ENCODE data around the gene MLC1.

DNA sequence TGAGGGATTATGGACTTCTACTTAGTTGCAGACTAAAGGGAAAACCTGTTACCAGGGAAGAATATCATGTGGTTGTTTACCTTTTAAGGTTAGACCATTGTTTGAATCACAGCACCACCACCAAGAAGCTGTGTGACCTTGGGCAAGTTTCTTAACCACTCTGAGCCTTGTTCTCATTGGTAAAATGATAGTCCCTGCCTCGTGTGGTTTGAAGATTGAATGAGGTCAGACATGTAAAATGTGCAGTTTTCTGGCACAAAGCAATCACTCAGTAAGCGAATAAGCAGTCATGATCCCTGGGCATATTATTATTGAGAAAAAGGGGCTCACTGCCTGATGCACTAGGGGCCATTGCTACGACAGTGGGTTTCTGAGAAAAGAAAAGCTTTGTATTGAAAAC is 32.9 kb upstream of the MLC1 start:
- TF ChIP-seq CHD2 (IDR thresholded peaks at IDR 0.05; ENCODE audit: borderline replicate concordance, low read depth, low read length) (no peak), STAT3 (IDR thresholded peaks at IDR 0.05; ENCODE audit: low read depth, low read length) (no peak), EZH2 (IDR thresholded peaks at IDR 0.05; ENCODE audit: borderline replicate concordance, control insufficient read depth, low read depth, low read length) (no peak), NFIC (IDR thresholded peaks at IDR 0.05; ENCODE audit: low read depth, low read length) (no peak), RAD21 (IDR thresholded peaks at IDR 0.05; ENCODE audit: insufficient read depth, low read depth, low read length) (no peak)
- TF ChIP-seq, protein P1, sequence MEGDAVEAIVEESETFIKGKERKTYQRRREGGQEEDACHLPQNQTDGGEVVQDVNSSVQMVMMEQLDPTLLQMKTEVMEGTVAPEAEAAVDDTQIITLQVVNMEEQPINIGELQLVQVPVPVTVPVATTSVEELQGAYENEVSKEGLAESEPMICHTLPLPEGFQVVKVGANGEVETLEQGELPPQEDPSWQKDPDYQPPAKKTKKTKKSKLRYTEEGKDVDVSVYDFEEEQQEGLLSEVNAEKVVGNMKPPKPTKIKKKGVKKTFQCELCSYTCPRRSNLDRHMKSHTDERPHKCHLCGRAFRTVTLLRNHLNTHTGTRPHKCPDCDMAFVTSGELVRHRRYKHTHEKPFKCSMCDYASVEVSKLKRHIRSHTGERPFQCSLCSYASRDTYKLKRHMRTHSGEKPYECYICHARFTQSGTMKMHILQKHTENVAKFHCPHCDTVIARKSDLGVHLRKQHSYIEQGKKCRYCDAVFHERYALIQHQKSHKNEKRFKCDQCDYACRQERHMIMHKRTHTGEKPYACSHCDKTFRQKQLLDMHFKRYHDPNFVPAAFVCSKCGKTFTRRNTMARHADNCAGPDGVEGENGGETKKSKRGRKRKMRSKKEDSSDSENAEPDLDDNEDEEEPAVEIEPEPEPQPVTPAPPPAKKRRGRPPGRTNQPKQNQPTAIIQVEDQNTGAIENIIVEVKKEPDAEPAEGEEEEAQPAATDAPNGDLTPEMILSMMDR (IDR thresholded peaks at IDR 0.05 in 2 of 3, conservative IDR thresholded peaks at IDR 0.05 in 1 of 3; ENCODE audit: control insufficient read depth in 2 of 3, extremely low read depth in 1 of 3, insufficient read depth in 1 of 3, low read depth in 3 of 3, low read length in 3 of 3) = no peak
- TF ChIP-seq, protein P2, sequence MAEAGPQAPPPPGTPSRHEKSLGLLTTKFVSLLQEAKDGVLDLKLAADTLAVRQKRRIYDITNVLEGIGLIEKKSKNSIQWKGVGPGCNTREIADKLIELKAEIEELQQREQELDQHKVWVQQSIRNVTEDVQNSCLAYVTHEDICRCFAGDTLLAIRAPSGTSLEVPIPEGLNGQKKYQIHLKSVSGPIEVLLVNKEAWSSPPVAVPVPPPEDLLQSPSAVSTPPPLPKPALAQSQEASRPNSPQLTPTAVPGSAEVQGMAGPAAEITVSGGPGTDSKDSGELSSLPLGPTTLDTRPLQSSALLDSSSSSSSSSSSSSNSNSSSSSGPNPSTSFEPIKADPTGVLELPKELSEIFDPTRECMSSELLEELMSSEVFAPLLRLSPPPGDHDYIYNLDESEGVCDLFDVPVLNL (IDR thresholded peaks at IDR 0.05; ENCODE audit: low read depth, low read length) = no peak
- TF ChIP-seq, protein P3, sequence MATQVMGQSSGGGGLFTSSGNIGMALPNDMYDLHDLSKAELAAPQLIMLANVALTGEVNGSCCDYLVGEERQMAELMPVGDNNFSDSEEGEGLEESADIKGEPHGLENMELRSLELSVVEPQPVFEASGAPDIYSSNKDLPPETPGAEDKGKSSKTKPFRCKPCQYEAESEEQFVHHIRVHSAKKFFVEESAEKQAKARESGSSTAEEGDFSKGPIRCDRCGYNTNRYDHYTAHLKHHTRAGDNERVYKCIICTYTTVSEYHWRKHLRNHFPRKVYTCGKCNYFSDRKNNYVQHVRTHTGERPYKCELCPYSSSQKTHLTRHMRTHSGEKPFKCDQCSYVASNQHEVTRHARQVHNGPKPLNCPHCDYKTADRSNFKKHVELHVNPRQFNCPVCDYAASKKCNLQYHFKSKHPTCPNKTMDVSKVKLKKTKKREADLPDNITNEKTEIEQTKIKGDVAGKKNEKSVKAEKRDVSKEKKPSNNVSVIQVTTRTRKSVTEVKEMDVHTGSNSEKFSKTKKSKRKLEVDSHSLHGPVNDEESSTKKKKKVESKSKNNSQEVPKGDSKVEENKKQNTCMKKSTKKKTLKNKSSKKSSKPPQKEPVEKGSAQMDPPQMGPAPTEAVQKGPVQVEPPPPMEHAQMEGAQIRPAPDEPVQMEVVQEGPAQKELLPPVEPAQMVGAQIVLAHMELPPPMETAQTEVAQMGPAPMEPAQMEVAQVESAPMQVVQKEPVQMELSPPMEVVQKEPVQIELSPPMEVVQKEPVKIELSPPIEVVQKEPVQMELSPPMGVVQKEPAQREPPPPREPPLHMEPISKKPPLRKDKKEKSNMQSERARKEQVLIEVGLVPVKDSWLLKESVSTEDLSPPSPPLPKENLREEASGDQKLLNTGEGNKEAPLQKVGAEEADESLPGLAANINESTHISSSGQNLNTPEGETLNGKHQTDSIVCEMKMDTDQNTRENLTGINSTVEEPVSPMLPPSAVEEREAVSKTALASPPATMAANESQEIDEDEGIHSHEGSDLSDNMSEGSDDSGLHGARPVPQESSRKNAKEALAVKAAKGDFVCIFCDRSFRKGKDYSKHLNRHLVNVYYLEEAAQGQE (IDR thresholded peaks at IDR 0.05; ENCODE audit: low read depth, low read length) = no peak
- TF ChIP-seq, protein P4, sequence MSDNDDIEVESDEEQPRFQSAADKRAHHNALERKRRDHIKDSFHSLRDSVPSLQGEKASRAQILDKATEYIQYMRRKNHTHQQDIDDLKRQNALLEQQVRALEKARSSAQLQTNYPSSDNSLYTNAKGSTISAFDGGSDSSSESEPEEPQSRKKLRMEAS (IDR thresholded peaks at IDR 0.05; ENCODE audit: low read depth, low read length) = no peak
- TF ChIP-seq, protein P5, sequence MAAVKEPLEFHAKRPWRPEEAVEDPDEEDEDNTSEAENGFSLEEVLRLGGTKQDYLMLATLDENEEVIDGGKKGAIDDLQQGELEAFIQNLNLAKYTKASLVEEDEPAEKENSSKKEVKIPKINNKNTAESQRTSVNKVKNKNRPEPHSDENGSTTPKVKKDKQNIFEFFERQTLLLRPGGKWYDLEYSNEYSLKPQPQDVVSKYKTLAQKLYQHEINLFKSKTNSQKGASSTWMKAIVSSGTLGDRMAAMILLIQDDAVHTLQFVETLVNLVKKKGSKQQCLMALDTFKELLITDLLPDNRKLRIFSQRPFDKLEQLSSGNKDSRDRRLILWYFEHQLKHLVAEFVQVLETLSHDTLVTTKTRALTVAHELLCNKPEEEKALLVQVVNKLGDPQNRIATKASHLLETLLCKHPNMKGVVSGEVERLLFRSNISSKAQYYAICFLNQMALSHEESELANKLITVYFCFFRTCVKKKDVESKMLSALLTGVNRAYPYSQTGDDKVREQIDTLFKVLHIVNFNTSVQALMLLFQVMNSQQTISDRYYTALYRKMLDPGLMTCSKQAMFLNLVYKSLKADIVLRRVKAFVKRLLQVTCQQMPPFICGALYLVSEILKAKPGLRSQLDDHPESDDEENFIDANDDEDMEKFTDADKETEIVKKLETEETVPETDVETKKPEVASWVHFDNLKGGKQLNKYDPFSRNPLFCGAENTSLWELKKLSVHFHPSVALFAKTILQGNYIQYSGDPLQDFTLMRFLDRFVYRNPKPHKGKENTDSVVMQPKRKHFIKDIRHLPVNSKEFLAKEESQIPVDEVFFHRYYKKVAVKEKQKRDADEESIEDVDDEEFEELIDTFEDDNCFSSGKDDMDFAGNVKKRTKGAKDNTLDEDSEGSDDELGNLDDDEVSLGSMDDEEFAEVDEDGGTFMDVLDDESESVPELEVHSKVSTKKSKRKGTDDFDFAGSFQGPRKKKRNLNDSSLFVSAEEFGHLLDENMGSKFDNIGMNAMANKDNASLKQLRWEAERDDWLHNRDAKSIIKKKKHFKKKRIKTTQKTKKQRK (IDR thresholded peaks at IDR 0.05; ENCODE audit: low read depth, low read length) = no peak

All from GM12878 (cell line).